GM21528 (cell line): Measurements from ENCODE around the gene RPA3.

Experiments used
- ATAC-seq: cut with Tn5 transposase; IDR thresholded peaks from one replicate; pipeline ENCODE4 v1.9.1; 2021; ENCODE audit warnings: mild to moderate bottlenecking, moderate library complexity; ENCODE audit not compliant: unreplicated experiment, low FRiP score

RPA3 gene

GRCh38 chr7:7614018-7614741, 104.2 kb downstream of the RPA3 start:
- no peak for ATAC-seq

GRCh38 chr7:7613210-7613609, 105.2 kb downstream of the RPA3 start:
- ATAC-seq, result no peak

DNA sequence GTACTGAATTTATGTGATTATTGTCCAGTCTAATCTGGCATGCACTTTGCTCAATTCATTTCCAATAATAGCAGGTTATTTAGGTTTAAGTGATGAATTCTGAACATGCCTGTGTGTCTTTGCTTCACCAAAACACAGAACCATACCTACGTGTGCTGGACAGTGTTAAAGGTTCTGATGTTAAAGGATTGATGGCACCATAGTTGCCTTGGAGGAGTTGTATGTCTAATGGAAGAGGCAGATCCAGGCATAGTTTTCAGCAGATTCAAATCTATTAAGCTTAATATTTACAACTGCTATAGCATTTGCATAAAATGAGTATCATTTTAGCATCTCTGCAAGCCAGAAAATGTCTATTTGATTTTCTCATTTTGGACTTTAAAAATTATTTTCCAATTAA, 105.9 kb downstream of the RPA3 start:
- ATAC-seq, result no peak

GRCh38 chr7:7609330-7609729, 109.1 kb downstream of the RPA3 start:
- no peak for ATAC-seq

DNA sequence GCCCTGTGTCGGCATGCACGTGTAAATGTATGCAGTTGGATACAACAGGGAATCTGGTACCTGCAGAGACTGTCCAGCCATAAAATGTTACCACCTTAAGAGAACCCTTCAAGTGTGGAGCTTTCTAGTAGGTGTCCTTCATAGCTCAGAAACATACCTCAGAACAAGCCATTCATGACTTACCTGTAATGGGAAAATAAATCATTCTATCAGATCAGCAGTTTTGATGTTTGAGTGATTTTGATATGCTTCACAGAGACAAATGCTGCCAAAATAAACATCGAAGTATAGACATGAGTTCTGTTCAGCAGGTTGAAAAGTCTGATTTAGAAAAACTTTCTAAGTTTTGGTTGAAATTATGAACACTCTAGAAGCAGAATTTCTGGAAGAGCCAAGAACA, 111.4 kb downstream of the RPA3 start:
- no peak for ATAC-seq

DNA sequence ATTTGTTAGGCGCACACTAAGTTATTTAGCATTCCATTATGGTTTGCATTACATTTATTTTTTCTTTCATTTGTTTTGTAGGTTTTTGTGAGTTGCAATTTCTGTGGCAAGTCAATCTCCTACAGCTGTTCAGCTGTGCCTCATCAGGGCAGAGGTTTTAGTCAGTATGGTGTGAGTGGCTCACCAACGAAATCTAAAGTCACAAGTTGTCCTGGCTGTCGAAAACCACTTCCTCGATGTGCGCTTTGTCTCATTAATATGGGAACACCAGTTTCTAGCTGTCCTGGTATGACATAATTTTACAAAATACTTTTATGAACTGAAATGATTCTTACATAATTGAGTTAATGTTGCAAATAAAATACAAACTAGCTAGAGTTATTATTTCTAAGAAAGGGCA, 122.2 kb downstream of the RPA3 start:
- ATAC-seq, result no peak

GRCh38 chr7:7595451-7595850, 123.0 kb downstream of the RPA3 start:
- no peak for ATAC-seq
